ENCODE measurements around the gene HDAC4. TPM values are rescaled to one million over a fixed set of nuclear protein-coding genes. Genes with fewer than 3 reads are reported as not detected.

The HDAC4 gene
- total and polyA plus RNA-seq, 9 of the 15 experiments (the other 6 are each of a cell fraction or from before 2014, with no cell fraction given): 0.11 to 20.2 (median 4.0) TPM

GRCh38 chr2:239300242-239300641 lies 100.6 kb downstream of the HDAC4 start:
- H3K36me3 ChIP-seq (ENCODE audit: control insufficient read depth, insufficient read depth, low read length): no peaks in the 10 kb centered on the region
- DNase-seq (ENCODE audit: extremely low read depth in 1 of 4, low spot score in 3 of 4): no peak
- no peak overlapping the region for H2AFZ ChIP-seq (ENCODE audit: low read depth, low read length)
- TF ChIP-seq NELFE (IDR thresholded peaks at IDR 0.05; ENCODE audit: insufficient read depth, insufficient read length) (no peak), IRF2 (CRISPR knock-in tag; IDR thresholded peaks at IDR 0.05) (no peak), NEUROD1 (IDR thresholded peaks at IDR 0.05; ENCODE audit: borderline replicate concordance, low read depth, low read length, partially characterized antibody) (no peak), U2AF2 (optimal IDR thresholded peaks at IDR 0.05; ENCODE audit: low read depth, low read length) (no peak), ZNF143 (CRISPR knock-in tag; IDR thresholded peaks at IDR 0.05) (no peak), SNRNP70 (optimal IDR thresholded peaks at IDR 0.05; ENCODE audit: low read depth, low read length) (no peak), ZNF41 (CRISPR knock-in tag; conservative IDR thresholded peaks at IDR 0.05) (no peak), ZFX (CRISPR knock-in tag; IDR thresholded peaks at IDR 0.05) (no peak)
- no peak overlapping the region for H3K9ac ChIP-seq (ENCODE audit: insufficient read depth in 1 of 2, low read depth in 2 of 2, low read length in 2 of 2)
- ATAC-seq: no peak
- no peak overlapping the region for H3K27ac ChIP-seq (ENCODE audit: extremely low read depth, low read depth, low read length)
- H3K79me2 ChIP-seq (ENCODE audit: control insufficient read depth, insufficient read depth, low read length): peaks cover 27% of the 10 kb centered on the region
- in situ Hi-C loops (cut with MboI): no loop called here
- no peak overlapping the region for H3K4me3 ChIP-seq
- ChIA-PET POLR2A (no interaction called here), CTCF (ENCODE audit: low intra/inter-chr PET ratio) (no interaction called here)
- no peak for FAIRE-seq
- H3K9me3 ChIP-seq (replicated peaks; ENCODE audit: control insufficient read depth, insufficient read depth, low read depth, low read length): no peaks in the 10 kb centered on the region
- BruUV-seq (replicated peaks): no TSS peak
- H3K4me1 ChIP-seq (replicated peaks in 1 of 2; ENCODE audit: control insufficient read depth in 2 of 2, insufficient read depth in 2 of 2, low read length in 2 of 2): peaks cover 25 to 57% of the 10 kb centered on the region in 2 experiments; a peak in 4 of 5 replicates
- no peaks in the 10 kb centered on the region for H4K20me1 ChIP-seq (replicated peaks; ENCODE audit: control insufficient read depth, insufficient read depth, low read length)
- no peaks in the 10 kb centered on the region for H3K9me1 ChIP-seq (ENCODE audit: control insufficient read depth, insufficient read depth, low read length)
- H3K27me3 ChIP-seq (ENCODE audit: control insufficient read depth in 2 of 2, insufficient read depth in 2 of 2, low read length in 2 of 2): no peaks in the 10 kb centered on the region
- H3K4me2 ChIP-seq (ENCODE audit: insufficient read depth, low read length): no peak overlapping the region
- intact Hi-C loops (cut with micrococcal nuclease): no loop called here
- WGBS (ENCODE audit: insufficient coverage, low coverage, missing lambda C conversion rate): 94% methylated on average over 4 of the region's 5 CpGs
